ENCODE measurements around the gene KCNJ2.

- TF ChIP-seq CTCF (IDR thresholded peaks at IDR 0.05; ENCODE audit: insufficient read depth, low read length) (no peak), POLR2AphosphoS5 (IDR thresholded peaks at IDR 0.05; ENCODE audit: low read depth) (peak; percentile 11; the same call in 1 of the 2 replicates), REST (IDR thresholded peaks at IDR 0.05; ENCODE audit: insufficient replicate concordance, low read depth) (no peak), GABPA (IDR thresholded peaks at IDR 0.05; ENCODE audit: low read depth) (no peak)
Observed at GRCh38 chr17:70169709-70170597, 621 bp downstream of the KCNJ2 start.
